Measurements from ENCODE around the gene ATE1.

The ATE1 gene

GRCh38 chr10:121927841-121928527 is at the start of gene ATE1:
ATE1 (minus strand) TSS chr10:121928031; CDS start chr10:121927949, 82 bp downstream.
- TF ChIP-seq TAF1 (IDR thresholded peaks at IDR 0.05; ENCODE audit: low read depth): peak; percentile 94
- TF ChIP-seq TCF12 (IDR thresholded peaks at IDR 0.05; ENCODE audit: low read depth): peak; percentile 39; the same call in 1 of the 2 replicates
- no peak for TF ChIP-seq CEBPB (IDR thresholded peaks at IDR 0.05)
- no peak for TF ChIP-seq EP300 (IDR thresholded peaks at IDR 0.05; ENCODE audit: borderline replicate concordance)
- TF ChIP-seq NFIC (IDR thresholded peaks at IDR 0.05): 0 out of 2 replicates have a peak, but pooled peaks have one; percentile 7
- TF ChIP-seq TEAD4 (IDR thresholded peaks at IDR 0.05): no peak
- TF ChIP-seq USF1 (IDR thresholded peaks at IDR 0.05): no peak
- TF ChIP-seq CREB1 (IDR thresholded peaks at IDR 0.05; ENCODE audit: low read depth): no peak
- TF ChIP-seq REST (IDR thresholded peaks at IDR 0.05; ENCODE audit: low read depth): no peak
- peak; percentile 80 for TF ChIP-seq EGR1 (IDR thresholded peaks at IDR 0.05)
- TF ChIP-seq MAX (IDR thresholded peaks at IDR 0.05): peak; percentile 88
- peak; percentile 98 for TF ChIP-seq YY1 (IDR thresholded peaks at IDR 0.05; ENCODE audit: low read depth)
- TF ChIP-seq ZBTB7A (IDR thresholded peaks at IDR 0.05; ENCODE audit: low read depth): peak; percentile 60
- no peak for TF ChIP-seq FOXM1 (IDR thresholded peaks at IDR 0.05; ENCODE audit: borderline replicate concordance, low read depth)
- peak; percentile 6; the same call in 1 of the 2 replicates for TF ChIP-seq RAD21 (IDR thresholded peaks at IDR 0.05; ENCODE audit: low read depth)

GRCh38 chr10:121976607-121977006 is 48.8 kb upstream of the ATE1 start:
- TF ChIP-seq EGR1 (IDR thresholded peaks at IDR 0.05) (no peak), TEAD4 (IDR thresholded peaks at IDR 0.05) (no peak), YY1 (IDR thresholded peaks at IDR 0.05; ENCODE audit: low read depth) (no peak), CREB1 (IDR thresholded peaks at IDR 0.05; ENCODE audit: low read depth) (no peak), REST (IDR thresholded peaks at IDR 0.05; ENCODE audit: low read depth) (no peak), ZBTB7A (IDR thresholded peaks at IDR 0.05; ENCODE audit: low read depth) (no peak), RAD21 (IDR thresholded peaks at IDR 0.05; ENCODE audit: low read depth) (no peak), MAX (IDR thresholded peaks at IDR 0.05) (no peak), FOXM1 (IDR thresholded peaks at IDR 0.05; ENCODE audit: borderline replicate concordance, low read depth) (no peak), TAF1 (IDR thresholded peaks at IDR 0.05; ENCODE audit: low read depth) (no peak), TCF12 (IDR thresholded peaks at IDR 0.05; ENCODE audit: low read depth) (no peak), EP300 (IDR thresholded peaks at IDR 0.05; ENCODE audit: borderline replicate concordance) (no peak), CEBPB (IDR thresholded peaks at IDR 0.05) (no peak), NFIC (IDR thresholded peaks at IDR 0.05) (no peak), USF1 (IDR thresholded peaks at IDR 0.05) (no peak)

GRCh38 chr10:121975295-121976086 is 47.7 kb upstream of the ATE1 start:
- TF ChIP-seq RAD21 (IDR thresholded peaks at IDR 0.05; ENCODE audit: low read depth): no peak
- peak; percentile 71; the same call in 1 of the 2 replicates for TF ChIP-seq ZBTB7A (IDR thresholded peaks at IDR 0.05; ENCODE audit: low read depth)
- TF ChIP-seq MAX (IDR thresholded peaks at IDR 0.05): no peak

GRCh38 chr10:121974535-121975294 is 46.9 kb upstream of the ATE1 start, which contains the start of gene NSMCE4A:
NSMCE4A (minus strand) TSS chr10:121975217; CDS start chr10:121975165, 52 bp downstream.
- TF ChIP-seq ZBTB7A (IDR thresholded peaks at IDR 0.05; ENCODE audit: low read depth) (no peak; the same call in none of the 2 replicates), RAD21 (IDR thresholded peaks at IDR 0.05; ENCODE audit: low read depth) (peak; percentile 34; the same call in 1 of the 2 replicates), FOXM1 (IDR thresholded peaks at IDR 0.05; ENCODE audit: borderline replicate concordance, low read depth) (no peak), TCF12 (IDR thresholded peaks at IDR 0.05; ENCODE audit: low read depth) (peak; percentile 75), MAX (IDR thresholded peaks at IDR 0.05) (peak; percentile 95), EP300 (IDR thresholded peaks at IDR 0.05; ENCODE audit: borderline replicate concordance) (peak; percentile 11; the same call in 1 of the 2 replicates), USF1 (IDR thresholded peaks at IDR 0.05) (no peak), CEBPB (IDR thresholded peaks at IDR 0.05) (no peak; the same call in 1 of the 2 replicates), TAF1 (IDR thresholded peaks at IDR 0.05; ENCODE audit: low read depth) (peak; percentile 79), NFIC (IDR thresholded peaks at IDR 0.05) (peak; percentile 11; the same call in 1 of the 2 replicates), TEAD4 (IDR thresholded peaks at IDR 0.05) (peak; percentile 32), REST (IDR thresholded peaks at IDR 0.05; ENCODE audit: low read depth) (no peak), CREB1 (IDR thresholded peaks at IDR 0.05; ENCODE audit: low read depth) (no peak), EGR1 (IDR thresholded peaks at IDR 0.05) (no peak), YY1 (IDR thresholded peaks at IDR 0.05; ENCODE audit: low read depth) (peak; percentile 84; the same call in 1 of the 2 replicates)

Data from Ishikawa (cell line).